ENCODE measurements around the gene ASIC5. TPM values are rescaled to one million over a fixed set of nuclear protein-coding genes. Genes with fewer than 3 reads are reported as not detected.

Gene ASIC5
- total RNA-seq, 4 donors from 2014 or later: not detected

DNA sequence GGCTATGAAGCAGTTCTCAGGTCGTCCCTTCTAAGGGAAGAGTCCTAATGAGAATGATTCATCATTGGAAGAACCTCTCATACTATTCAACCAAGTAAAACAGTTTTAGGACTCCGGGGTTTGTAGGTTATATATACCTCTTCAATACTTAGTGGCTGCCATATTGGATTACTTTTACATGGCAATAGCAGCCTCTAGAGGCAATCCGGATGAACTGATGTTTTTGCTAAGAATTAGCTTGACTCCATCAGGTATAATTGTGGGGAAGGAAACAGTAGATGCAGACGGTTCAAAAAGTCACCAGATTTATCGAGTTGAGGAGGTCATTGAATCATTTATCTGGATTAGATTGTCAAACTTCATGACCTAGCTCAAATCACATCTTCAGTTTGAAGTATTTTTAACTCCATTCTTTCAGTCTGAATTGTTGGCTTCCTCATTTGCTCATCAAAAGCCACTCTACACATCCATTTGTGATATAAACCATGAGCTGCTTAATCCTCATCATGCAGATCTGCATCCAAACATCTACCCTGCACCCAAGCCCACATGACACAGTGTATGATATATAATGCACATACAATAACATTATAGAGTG is 78.9 kb downstream of the ASIC5 start:
- H3K4me3 ChIP-seq (ENCODE audit: low read depth, poor library complexity, severe bottlenecking): no peak overlapping the region
- no peak for DNase-seq (ENCODE audit: low spot score in 2 of 2)
- intact Hi-C loops (cut with DNase I; ENCODE audit: low total_unique reads): loop anchor here (5.0 kb wide), 1 partner anchor 350 kb away; no protein-coding TSS in a partner anchor
- 19 to 20% methylated on average over 5 of the region's 5 CpGs for WGBS, 2 donors
- no peak for TF ChIP-seq POLR2A (IDR thresholded peaks at IDR 0.05)
- TF ChIP-seq, protein P1, sequence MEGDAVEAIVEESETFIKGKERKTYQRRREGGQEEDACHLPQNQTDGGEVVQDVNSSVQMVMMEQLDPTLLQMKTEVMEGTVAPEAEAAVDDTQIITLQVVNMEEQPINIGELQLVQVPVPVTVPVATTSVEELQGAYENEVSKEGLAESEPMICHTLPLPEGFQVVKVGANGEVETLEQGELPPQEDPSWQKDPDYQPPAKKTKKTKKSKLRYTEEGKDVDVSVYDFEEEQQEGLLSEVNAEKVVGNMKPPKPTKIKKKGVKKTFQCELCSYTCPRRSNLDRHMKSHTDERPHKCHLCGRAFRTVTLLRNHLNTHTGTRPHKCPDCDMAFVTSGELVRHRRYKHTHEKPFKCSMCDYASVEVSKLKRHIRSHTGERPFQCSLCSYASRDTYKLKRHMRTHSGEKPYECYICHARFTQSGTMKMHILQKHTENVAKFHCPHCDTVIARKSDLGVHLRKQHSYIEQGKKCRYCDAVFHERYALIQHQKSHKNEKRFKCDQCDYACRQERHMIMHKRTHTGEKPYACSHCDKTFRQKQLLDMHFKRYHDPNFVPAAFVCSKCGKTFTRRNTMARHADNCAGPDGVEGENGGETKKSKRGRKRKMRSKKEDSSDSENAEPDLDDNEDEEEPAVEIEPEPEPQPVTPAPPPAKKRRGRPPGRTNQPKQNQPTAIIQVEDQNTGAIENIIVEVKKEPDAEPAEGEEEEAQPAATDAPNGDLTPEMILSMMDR (IDR thresholded peaks at IDR 0.05): peak in 1 of 3 donors; percentile 60

DNA sequence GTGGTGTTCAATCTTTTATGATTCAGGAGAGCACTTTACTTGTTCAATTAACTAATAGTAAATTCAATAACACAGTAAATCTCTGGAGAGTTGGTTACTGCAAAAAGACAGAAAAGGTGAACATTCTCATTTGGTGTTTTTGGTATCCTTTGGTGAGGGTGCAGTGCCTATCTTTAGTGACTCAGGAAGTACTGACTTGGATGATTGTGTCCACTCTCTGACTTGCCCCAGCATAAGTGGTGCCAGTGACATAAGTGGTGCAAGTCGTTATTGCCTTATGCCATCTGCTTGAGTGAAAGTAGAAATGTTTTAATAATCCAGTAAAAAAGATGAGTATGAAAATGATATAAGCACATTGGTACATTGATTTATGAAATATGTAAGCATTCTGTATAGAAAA is 80.2 kb downstream of the ASIC5 start:
- WGBS, 2 donors: 66 to 84% methylated on average over 1 of the region's 1 CpG

DNA sequence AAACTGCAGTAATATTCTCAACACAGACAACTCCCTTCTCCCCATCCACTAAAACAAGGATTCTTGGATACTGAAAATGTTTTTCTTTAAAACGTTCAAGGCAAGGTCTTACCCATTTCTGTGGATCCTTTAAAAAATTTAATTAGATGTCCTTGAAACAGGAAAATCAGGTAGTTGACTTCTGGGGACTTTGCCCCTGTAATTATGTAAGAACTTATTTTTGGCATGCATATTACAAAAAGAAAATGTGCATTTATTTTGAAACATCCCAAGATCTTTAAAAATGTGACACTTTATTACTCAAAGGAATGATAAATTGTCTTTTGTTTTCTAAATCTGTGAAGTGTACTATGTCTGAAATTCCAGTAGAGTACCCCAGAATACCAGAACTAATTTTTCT is 81.4 kb downstream of the ASIC5 start:
- 33 to 48% methylated on average over 1 of the region's 1 CpG for WGBS, 2 donors
- TF ChIP-seq, protein P1 (IDR thresholded peaks at IDR 0.05): no peak
- TF ChIP-seq POLR2A (IDR thresholded peaks at IDR 0.05): no peak
- DNase-seq (ENCODE audit: low spot score in 2 of 2): no peak
- intact Hi-C loops (cut with DNase I; ENCODE audit: low total_unique reads): loop anchor here (5.0 kb wide), 1 partner anchor 347 kb away; no protein-coding TSS in a partner anchor
- no peak overlapping the region for H3K4me3 ChIP-seq (ENCODE audit: low read depth, poor library complexity, severe bottlenecking)

More for the DNA sequence above, 80.2 kb downstream of the ASIC5 start:
- intact Hi-C loops (cut with DNase I; ENCODE audit: low total_unique reads): loop anchor here (5.0 kb wide), 1 partner anchor 349 kb away; no protein-coding TSS in a partner anchor
- DNase-seq (ENCODE audit: low spot score in 2 of 2): no peak
- no peak overlapping the region for H3K4me3 ChIP-seq (ENCODE audit: low read depth, poor library complexity, severe bottlenecking)
- TF ChIP-seq POLR2A (IDR thresholded peaks at IDR 0.05): no peak
- TF ChIP-seq, protein P1 (IDR thresholded peaks at IDR 0.05): no peak

DNA sequence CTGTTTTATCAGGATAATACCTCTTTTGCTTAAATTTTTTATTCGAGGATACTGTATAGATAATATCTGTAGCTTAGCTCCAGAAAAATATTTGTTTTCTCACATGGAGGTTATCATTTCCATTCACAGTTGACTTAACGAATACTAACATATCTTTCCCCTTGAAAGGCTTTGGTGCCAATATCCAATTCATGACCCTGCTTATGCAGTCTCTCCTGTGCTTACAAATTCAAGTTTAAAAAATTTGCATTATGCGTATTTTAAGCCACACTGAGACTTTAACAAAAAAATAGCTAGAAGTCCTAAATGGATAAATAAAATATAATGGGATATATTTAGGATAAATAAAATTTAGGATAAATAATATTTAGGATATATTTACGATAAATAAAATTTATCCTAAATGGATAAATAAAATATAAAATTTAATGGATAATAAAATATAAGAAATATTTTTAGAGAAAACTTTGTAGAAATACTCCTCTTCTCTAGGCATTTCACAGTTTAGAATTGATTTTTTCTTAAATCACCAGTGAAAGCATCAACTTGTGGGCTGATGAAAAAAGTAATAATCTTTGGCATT is 84.7 kb downstream of the ASIC5 start:
- no peak for DNase-seq (ENCODE audit: low spot score in 2 of 2)
- no peak overlapping the region for H3K4me3 ChIP-seq (ENCODE audit: low read depth, poor library complexity, severe bottlenecking)
- 91 to 94% methylated on average over 4 of the region's 4 CpGs for WGBS, 2 donors
- intact Hi-C loops (cut with DNase I; ENCODE audit: low total_unique reads): no loop called here
- no peak for TF ChIP-seq POLR2A (IDR thresholded peaks at IDR 0.05)
- TF ChIP-seq, protein P1 (IDR thresholded peaks at IDR 0.05): no peak

DNA sequence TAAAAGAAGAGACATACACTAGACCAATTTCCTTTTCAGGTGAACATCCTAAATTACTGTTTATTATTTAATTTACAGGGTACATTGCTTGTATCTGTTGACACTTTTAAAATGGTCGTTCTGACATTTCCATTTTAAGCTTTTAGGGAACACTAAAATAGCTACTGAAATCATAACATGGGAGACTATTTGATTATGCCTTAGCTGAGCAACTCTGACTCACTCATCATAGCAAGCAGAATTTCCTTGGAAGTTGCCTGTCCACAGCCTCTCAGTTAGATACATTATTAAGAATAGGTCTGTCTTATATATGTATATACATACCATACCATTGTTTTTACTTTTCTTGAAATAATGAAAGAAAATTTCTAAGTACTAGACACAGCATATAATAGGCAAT is 85.3 kb downstream of the ASIC5 start:
- no peak for TF ChIP-seq POLR2A (IDR thresholded peaks at IDR 0.05)
- TF ChIP-seq, protein P1 (IDR thresholded peaks at IDR 0.05): no peak
- 64 to 67% methylated on average over 1 of the region's 1 CpG for WGBS, 2 donors
- intact Hi-C loops (cut with DNase I; ENCODE audit: low total_unique reads): no loop called here
- H3K4me3 ChIP-seq (ENCODE audit: low read depth, poor library complexity, severe bottlenecking): no peak overlapping the region
- no peak for DNase-seq (ENCODE audit: low spot score in 2 of 2)

Other genes starting within 250 kb of the ASIC5 start
- 10 to 100 TPM in 2 of 4 donors, 1 to 10 TPM in 2; 1.5 to 12.9 (median 9.2) TPM for gene GUCY1A1, start 199.4 kb downstream of the ASIC5 start, total RNA-seq
- gene GUCY1B1, start 107.3 kb downstream of the ASIC5 start, total RNA-seq: 1 to 10 TPM; 1.1 to 6.1 (median 4.9) TPM
- gene TDO2, start 37.4 kb upstream of the ASIC5 start, total RNA-seq: under 1 TPM in 1 of 4 donors, not detected in 3; 0.23 TPM
- 10 to 100 TPM in 2 of 4 donors, 1 to 10 TPM in 2; 5.1 to 13.0 (median 9.1) TPM for gene CTSO, start 87.6 kb upstream of the ASIC5 start, total RNA-seq

All from lower leg skin (tissue), 4 donors.